ENCODE data around the gene PRSS50. TPM values are rescaled to one million over a fixed set of nuclear protein-coding genes. Genes with fewer than 3 reads are reported as not detected.

PRSS50 gene
- polyA plus RNA-seq, 1 experiment = not detected

DNA sequence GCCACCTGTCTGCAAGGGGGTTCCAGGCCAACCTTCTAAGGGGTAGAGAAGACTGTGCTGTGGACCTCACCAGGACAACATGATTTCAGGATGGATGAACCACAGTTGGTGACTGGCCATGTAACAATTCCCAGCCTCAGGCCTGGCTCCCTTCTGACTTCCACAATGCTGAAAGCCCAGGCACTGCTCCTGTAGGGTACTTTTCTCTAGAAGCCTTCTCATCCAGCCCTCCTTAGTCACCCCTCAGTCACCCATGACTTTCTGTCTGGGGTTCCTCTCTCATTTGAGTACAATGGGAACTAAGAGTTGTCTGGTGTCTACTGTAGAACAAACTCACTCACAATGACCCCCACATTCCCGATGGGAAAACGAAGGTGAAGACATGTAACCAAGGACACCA lies 32.8 kb downstream of the PRSS50 start:
- ChIA-PET POLR2A (no interaction called here), CTCF (interaction anchor here (1.0 kb wide), 1 partner anchor 225 kb away, joined by 4 read pairs; no protein-coding TSS in a partner anchor)
- Histone ChIP-seq H3K36me3 (ENCODE audit: control insufficient read depth, insufficient read depth, low read length) (no peaks in the 10 kb centered on the region; the same call in 1 of the 2 replicates), H3K27me3 (ENCODE audit: control insufficient read depth, insufficient read depth, low read length) (no peaks in the 10 kb centered on the region), H3K4me3 (ENCODE audit: low read depth, low read length) (no peak overlapping the region)
- DNase-seq (ENCODE audit: low read depth) = no peak
- TF ChIP-seq, protein P1, sequence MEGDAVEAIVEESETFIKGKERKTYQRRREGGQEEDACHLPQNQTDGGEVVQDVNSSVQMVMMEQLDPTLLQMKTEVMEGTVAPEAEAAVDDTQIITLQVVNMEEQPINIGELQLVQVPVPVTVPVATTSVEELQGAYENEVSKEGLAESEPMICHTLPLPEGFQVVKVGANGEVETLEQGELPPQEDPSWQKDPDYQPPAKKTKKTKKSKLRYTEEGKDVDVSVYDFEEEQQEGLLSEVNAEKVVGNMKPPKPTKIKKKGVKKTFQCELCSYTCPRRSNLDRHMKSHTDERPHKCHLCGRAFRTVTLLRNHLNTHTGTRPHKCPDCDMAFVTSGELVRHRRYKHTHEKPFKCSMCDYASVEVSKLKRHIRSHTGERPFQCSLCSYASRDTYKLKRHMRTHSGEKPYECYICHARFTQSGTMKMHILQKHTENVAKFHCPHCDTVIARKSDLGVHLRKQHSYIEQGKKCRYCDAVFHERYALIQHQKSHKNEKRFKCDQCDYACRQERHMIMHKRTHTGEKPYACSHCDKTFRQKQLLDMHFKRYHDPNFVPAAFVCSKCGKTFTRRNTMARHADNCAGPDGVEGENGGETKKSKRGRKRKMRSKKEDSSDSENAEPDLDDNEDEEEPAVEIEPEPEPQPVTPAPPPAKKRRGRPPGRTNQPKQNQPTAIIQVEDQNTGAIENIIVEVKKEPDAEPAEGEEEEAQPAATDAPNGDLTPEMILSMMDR (IDR thresholded peaks at IDR 0.05; ENCODE audit: insufficient read depth, low read depth, low read length) = no peak

DNA sequence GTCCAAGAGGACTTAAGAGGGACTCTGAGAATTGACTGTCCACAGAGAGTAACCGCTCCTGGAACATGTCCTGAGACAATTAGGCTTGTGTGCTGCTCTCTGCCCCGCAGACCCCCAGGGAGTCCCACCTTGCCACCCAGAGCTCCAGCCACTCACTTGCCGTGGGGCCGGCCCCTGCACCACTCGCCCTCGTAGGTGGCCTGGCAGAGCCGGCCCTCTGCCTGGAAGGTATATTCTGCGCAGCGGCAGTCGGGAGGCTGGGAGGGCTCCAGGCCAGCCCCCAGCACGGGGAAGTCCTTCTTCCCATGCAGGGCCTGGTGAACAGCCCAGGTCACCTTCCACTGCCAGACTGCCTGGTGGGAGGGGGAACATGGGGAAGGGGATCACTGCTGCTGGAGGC lies 34.7 kb downstream of the PRSS50 start:
- POLR2A ChIA-PET = no interaction called here
- CTCF ChIA-PET = interaction anchor here (0.5 kb wide), 1 partner anchor 199 kb away, joined by 3 read pairs; no protein-coding TSS in a partner anchor
- TF ChIP-seq, protein P1 (IDR thresholded peaks at IDR 0.05; ENCODE audit: insufficient read depth, low read depth, low read length) = no peak
- DNase-seq (ENCODE audit: low read depth) = no peak
- no peak overlapping the region for H3K4me3 ChIP-seq (ENCODE audit: low read depth, low read length)
- no peaks in the 10 kb centered on the region; the same call in 1 of the 2 replicates for H3K36me3 ChIP-seq (ENCODE audit: control insufficient read depth, insufficient read depth, low read length)
- H3K27me3 ChIP-seq (ENCODE audit: control insufficient read depth, insufficient read depth, low read length) = no peaks in the 10 kb centered on the region

DNA sequence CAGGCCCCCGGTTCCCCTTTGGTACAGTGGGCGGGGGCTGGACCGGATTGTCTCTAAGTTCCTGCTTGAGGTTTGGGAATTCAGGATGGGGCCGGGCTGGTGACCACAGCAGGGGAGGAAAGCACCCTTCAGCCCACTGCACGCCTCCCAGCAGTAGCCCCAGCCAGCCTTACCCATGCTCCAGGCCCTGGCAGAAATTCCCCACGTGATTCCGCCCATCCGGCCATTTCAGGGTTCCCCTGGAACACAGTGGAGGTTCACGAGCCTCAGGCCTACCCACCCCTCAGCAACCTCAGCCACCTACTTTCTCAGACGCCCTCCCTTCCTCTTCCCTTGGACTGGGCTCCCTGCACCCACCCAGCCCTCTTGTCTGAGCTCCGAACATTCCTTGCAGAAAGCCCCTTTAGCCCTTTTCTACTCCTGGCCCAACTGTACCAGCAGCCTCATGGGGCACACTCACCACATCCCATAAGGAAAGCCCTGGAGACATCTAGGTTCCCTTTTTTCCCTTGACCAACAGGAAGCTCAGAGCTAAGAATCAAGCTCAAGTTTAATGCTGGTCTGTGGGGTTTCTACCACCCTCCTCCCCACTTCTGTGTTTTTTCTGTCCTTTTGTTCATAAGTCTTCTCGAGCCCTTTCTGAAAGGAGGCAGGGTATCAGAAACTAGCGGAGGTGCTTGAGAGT lies 35.7 kb downstream of the PRSS50 start:
- POLR2A ChIA-PET = no interaction called here
- TF ChIP-seq, protein P1 (IDR thresholded peaks at IDR 0.05; ENCODE audit: insufficient read depth, low read depth, low read length) = no peak
- CTCF ChIA-PET = no interaction called here
- DNase-seq (ENCODE audit: low read depth) = no peak
- Histone ChIP-seq H3K27me3 (ENCODE audit: control insufficient read depth, insufficient read depth, low read length) (no peaks in the 10 kb centered on the region), H3K36me3 (ENCODE audit: control insufficient read depth, insufficient read depth, low read length) (no peaks in the 10 kb centered on the region; the same call in 1 of the 2 replicates), H3K4me3 (ENCODE audit: low read depth, low read length) (no peak overlapping the region)

DNA sequence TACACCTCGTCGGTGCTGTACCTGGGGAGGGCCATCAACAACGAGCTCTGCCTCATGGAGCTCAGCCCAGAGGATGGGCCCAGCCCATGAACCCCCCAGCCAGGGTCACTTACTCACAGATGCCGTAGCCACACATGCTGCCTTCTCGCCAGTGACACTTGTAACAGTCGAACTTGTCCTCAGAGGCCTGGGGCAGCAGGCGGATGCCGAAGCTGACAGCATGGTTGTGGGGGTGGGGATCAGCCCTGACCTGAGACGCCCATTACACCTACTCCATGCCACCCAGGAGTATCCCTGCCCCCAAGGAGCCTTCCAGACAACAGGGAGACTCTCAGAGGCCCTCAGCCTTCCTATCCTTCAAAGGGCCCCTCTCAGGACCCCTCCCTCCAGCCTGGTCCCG lies 36.3 kb downstream of the PRSS50 start:
- Histone ChIP-seq H3K36me3 (ENCODE audit: control insufficient read depth, insufficient read depth, low read length) (no peaks in the 10 kb centered on the region; the same call in 1 of the 2 replicates), H3K4me3 (ENCODE audit: low read depth, low read length) (no peak overlapping the region), H3K27me3 (ENCODE audit: control insufficient read depth, insufficient read depth, low read length) (no peaks in the 10 kb centered on the region)
- ChIA-PET POLR2A (no interaction called here), CTCF (no interaction called here)
- TF ChIP-seq, protein P1 (IDR thresholded peaks at IDR 0.05; ENCODE audit: insufficient read depth, low read depth, low read length) = no peak
- no peak for DNase-seq (ENCODE audit: low read depth)

DNA sequence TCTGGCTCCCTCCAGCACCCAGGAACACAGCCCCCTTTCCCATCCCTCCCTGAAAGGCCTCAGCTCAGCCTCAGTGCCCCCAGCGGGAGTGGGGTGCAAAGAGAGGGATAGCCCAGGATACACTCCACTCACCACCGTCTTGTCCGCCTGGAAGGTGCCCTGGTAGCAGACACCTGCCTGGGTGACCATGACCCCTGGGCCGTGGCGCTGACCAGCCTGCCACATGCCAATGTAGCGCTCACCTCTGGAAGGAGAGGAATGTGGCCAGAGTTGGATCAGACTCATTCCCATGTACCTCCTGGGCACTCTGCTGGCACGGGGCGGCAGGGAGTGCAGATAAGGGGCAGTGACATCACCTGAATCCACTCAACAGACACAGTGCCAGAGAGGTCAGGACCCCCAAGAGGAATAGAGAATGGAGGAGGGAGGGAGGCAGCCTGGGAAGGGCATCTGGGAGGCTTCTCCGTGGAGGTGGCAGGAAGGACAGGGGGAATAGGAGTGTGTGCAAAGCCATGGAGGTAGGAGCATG lies 37.3 kb downstream of the PRSS50 start:
- DNase-seq (ENCODE audit: low read depth) = no peak
- CTCF ChIA-PET = no interaction called here

More for the DNA sequence above, 37.3 kb downstream of the PRSS50 start:
- TF ChIP-seq, protein P1 (IDR thresholded peaks at IDR 0.05; ENCODE audit: insufficient read depth, low read depth, low read length) = no peak
- Histone ChIP-seq H3K27me3 (ENCODE audit: control insufficient read depth, insufficient read depth, low read length) (no peaks in the 10 kb centered on the region), H3K36me3 (ENCODE audit: control insufficient read depth, insufficient read depth, low read length) (no peaks in the 10 kb centered on the region), H3K4me3 (ENCODE audit: low read depth, low read length) (no peak overlapping the region)
- POLR2A ChIA-PET = no interaction called here
